Stimulated activated CD8-positive, alpha-beta memory T cell treated with anti-CD3 and anti-CD28 coated beads, Interleukin-4, amount 100 ng/mL, for 4 hours (primary cell): ENCODE measurements around the gene SLC35C1.
A peak's percentile ranks its signal among the peaks of the same experiment; 100 is the strongest.
"Not testable (repeated sequence)": the region's sequence is repeated elsewhere in the genome, so short reads cannot be mapped to it uniquely, and the experiment has no call there.

Experiments used
- DNase-seq, 2 donors: peaks; one replicate each; pipeline ENCODE4 v3.0.0-alpha.2; 2020; ENCODE audit warnings: low read depth in 2 of 2, low spot score in 1 of 2

SLC35C1 gene

DNA sequence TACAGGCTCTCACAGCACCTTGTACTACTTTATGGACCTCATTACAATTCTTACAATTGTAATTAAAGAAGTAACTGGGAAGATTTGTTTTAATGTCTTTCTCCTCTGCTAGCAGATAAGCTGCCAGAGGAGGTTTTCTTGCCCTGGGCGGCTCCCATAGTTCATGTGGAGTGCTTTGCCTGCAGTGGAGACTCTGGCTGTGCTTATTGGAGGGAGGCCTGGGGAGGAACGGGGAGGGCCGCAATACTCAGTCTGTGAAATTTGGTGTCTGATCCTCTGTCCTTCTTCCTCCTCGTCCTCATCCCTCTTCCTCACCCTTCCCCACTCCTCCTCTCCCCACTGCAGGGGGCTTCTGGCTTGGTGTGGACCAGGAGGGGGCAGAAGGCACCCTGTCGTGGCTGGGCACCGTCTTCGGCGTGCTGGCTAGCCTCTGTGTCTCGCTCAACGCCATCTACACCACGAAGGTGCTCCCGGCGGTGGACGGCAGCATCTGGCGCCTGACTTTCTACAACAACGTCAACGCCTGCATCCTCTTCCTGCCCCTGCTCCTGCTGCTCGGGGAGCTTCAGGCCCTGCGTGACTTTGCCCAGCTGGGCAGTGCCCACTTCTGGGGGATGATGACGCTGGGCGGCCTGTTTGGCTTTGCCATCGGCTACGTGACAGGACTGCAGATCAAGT lies 5.6 kb downstream of the SLC35C1 start:
- DNase-seq, result no peak

DNA sequence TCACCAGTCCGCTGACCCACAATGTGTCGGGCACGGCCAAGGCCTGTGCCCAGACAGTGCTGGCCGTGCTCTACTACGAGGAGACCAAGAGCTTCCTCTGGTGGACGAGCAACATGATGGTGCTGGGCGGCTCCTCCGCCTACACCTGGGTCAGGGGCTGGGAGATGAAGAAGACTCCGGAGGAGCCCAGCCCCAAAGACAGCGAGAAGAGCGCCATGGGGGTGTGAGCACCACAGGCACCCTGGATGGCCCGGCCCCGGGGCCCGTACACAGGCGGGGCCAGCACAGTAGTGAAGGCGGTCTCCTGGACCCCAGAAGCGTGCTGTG lies 6.1 kb downstream of the SLC35C1 start:
- no peak for DNase-seq

DNA sequence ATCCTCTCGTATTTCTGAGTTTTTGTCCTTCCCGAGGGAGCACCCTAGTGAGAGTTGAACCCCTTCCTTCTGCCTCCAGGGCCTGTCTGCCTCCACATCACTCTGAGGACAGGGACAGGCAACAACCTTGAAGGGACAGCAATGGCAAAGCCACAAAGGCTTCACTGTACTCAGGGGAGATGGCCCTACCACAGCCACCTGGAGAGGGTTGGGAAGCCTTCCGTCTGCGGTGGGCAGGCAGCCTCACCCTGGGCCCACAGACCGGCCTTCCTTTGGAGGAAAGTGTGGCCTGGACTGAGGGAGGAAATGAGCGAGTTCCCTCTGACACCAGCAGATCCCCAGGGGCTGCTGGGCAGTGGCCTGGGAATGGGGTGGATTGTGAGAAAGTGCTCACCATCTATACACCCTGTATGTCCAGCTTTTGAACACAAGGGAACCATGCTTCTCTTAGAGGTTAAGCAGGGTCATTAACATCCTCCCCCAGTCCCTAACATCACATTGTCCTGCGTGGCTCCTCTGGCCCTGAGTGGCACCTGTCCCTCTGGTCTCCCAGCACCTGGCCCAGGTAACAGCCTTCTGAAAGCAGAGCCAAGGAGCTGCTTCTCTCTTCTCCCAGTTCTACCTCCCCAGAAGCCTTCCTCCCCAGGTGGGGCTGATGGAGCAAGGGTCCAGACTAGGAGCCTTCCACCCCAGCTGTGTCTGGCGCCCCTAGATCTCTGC lies 6.8 kb downstream of the SLC35C1 start:
- DNase-seq, result no peak

DNA sequence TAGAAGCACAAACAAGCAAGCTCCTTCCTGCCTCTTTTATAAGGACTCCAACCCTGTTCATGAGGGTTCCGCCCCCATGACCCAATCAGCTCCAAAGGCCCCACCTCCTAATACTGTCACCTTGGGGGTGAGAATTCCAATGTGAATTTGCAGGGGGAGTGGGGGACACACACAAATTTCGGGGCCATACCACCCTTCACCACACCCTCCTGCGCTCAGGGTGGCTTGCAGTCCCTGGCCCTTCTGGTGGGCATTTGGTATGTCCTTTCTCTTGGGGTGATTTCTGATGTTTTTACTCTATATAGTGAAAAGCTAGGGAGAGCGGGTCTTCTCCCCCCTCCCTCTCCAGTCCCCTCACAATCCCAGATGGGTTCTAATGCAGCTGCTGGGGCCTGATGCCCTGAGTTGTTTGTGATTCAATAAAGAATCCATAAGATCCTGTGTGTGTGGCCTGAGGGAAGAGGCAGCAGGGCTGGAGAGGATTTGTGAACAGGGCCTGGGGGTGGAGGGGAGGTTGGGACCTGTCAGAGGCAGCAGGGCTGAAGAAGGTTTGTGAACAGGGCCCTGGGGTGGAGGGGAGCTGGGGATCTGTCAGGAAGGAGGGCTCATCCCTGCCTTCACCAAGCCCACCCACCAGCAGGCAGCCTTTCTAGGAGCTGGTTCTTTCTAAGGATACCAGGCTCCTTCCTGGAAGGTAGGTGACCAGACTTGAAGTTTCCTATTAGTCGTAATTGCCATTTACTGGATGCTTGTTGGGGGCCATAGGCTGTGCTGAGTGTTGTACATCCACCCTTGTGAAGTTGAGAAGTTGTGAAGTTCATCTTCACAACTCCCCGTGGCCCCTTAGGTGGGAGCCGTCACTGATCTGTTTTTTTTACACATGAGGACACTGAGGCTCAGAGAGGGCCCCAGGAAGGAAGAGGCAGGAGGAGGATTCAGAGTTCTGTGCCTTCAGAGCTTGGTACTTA lies 7.9 kb downstream of the SLC35C1 start:
- no peak for DNase-seq

DNA sequence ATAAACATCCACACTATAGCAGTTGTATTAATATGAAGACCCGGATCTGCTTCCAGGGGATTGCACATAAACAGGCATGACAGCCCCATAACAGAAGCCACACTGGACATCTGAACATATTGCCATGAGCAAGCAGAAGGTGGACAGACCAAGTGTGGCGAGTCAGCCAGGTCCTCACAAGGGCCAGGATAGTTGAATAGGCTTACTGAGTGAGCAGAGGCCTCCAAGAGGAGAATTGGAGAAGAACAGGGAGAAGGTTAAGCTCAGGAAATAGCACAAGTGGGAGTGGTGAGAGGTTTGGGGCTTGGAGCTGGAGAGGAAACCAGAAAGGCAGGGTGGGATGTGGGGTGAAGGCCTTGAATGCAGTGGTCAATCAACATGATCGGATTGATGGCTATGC lies 10.8 kb downstream of the SLC35C1 start:
- no peak for DNase-seq

DNA sequence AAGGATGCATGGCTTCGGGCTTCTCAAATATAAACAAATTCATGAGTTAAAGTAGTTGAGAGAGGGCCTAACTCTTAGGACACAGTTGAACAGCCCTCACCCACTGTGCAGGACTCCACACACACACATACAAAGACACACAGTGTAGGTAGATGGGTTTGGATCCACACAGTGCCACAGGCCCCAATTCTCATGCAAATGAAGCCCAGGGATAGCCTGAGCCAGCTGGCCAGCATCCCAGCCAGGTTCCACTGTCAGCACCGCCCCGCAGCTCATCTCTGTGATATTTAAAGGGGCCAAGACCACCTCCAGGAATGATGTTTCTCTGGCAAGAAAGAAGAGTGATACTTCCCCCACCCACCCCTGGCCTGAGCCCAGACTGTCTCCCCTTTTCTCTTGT lies 11.7 kb downstream of the SLC35C1 start:
- DNase-seq, result no peak

DNA sequence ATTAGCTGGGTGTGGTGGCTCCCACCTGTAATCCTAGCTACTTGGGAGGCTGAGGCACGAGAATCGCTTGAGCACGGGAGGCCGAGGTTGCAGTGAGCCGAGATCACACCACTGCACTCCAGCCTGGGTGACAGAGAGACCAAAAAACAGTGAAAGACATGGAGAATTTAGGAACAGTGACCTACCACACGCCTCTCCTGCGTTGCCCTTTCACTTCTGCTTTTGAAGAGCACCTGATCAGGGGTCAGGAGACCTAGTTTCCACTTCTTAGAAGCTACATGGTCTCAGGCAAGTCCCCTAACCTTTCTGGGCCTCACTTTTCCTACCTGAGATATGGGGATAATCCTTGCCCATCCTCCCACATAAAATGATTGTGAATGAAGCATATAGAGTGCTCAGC lies 12.2 kb downstream of the SLC35C1 start:
- no peak for DNase-seq

DNA sequence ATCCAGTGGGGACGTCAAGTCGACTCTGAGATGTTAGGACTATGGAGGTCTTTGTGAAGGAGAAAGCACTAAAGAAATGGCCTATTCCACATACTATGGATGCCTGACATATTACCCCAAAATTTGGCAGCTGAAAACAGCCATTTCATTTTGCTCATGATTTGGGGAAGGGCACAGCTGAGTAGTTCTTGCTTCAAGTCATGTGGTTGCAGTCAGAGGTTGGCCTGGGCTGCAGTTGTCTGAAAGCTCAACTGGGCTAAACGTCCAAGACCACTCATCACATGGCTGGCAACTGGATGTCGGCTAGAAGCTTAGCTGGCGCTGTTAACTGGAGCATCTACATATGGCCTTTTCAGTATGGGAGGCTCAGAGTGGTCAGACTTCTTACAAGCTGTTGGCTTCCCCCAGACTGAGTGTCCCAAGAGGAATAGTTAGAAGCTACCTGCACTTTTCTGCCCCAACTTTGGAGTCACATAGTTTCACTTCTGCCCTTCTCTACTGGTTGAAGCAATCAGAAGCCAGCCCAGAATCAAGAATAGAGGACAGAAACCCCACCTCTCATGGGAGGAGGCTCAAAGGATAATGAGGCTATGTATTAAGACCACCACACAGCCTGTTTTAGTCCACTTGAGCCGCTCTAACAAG lies 14.1 kb downstream of the SLC35C1 start:
- no peak for DNase-seq

DNA sequence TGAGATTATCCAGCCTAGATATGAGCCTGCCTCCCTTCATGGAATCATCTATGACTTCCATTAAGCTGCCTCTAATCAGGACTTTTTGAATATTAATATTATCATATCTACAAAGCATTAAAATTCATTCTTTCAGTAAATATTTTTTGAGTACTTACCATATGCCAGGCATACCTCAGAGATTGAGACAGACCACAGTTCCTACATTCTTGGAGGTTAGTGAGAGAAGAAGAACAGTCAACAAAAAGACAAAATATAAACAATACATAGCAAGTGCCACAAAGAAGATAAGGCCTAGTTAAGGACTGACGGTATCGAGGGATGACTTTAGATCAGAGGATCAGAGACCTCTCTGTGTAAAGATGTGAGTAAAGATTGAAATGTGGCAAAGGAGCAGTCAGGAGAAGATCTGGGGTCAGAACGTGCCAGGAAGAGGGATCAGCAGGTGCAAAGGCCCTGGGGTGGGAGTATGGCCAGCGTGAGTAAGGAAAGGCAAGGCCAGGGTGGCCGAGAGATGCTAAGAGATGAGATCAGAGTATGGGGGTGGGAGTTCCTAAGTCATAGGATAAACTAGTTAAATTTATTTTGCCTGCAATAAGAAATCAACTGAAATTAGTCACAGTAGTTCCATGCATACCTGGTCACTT lies 15.4 kb downstream of the SLC35C1 start:
- DNase-seq, result no peak

DNA sequence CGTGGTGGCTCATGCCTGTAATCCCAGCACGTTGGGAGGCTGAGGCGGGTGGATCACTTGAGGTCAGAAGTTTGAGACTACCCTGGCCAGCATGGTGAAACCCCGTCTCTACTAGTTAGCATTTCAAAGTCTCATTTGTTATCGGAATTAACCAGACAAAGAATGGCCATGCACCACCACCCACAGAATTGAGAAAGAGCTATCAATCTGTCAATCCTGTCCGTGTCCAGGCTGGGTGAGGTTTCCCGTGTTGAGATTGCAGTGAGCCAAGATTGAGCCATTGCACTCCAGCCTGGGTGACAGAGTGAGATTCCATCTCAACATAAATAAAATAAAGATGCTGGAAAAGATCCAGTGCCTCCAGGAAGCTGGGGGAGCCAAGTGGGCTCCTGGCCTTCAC lies 21.5 kb downstream of the SLC35C1 start:
- not testable (repeated sequence) for DNase-seq

DNA sequence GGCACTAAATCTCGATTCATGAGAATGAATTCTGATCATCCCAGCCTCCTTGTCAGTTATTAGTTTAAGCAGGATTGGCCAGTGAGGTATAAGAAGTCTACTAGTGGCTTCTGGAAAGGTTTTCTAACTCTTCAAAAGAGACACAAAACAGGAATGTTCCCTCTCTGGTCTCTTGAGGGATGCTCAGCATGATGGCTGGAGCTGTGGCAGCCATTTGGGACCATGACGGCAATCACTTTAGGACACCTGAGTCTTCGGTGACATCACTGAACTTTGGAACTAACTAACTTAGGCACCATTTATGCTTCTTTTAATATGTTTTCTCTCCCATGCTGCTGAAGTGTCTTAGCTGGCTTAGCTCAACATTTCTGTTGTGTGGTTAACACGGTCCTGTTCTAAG lies 22.2 kb downstream of the SLC35C1 start:
- no peak for DNase-seq

DNA sequence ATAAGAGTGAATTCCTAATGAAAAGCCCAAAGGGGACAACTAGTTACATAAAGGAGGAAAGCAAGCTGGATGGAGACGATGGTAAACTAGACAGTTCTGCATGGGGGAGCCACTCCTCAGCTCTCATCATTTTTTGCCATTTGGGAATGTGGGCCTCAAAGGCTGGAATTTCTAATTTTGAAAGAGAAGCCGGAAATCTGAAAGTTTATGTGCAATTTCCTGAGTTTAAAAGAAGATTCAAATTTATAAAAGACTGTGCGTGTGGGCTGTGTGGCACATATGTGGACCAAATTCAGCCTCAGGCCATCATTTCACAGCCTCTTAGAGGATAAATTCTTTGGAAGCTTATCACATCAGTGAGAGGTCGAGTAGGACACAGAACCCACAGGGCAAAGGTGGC lies 24.0 kb downstream of the SLC35C1 start:
- no peak for DNase-seq

DNA sequence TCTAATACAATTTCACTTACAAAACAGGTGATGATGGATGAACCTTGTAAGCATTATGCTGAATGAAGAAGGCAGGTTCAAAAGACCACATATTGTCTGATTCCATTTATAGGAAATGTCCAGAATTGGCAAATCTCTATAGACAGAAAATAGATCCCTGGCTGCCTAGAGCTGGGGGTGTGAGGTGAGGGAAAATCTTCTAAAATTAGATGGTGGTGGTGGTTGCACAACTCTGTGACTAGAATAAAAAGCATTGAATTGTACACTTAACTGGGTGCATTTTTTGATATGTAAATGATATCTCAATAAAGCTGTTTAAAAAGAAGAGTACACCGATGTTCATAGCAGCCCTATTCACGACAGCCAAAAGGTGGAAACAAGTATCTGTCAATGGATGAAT lies 25.6 kb downstream of the SLC35C1 start:
- DNase-seq, result no peak

DNA sequence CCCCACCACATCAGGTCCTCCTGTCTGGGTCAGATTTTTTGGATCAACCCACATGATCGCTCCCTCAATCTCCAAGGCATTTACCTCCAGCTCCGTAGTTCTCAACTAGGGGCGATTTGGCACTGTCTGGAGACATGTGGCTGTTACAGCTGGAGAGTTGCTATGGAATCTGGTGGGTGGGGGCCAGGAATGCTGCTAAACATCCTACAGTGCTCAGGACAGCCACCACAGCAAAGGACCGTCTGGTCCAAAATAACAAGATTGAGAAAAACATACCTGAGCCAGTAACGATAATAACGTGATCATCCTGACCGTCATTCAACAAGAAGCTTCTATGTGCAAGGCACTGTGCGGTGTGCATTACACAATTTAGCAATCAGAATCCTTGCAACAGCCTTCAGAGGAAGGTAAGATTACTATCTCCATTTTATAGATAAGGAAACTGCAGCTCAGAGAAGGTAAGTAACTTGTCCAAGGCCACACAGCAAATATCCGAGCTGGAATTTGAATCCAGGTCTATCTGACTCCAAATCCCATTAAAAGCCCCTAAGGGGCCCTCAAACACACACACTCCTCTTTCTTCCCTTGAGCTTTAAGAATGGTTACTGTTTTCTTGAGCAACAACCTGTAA lies 28.0 kb downstream of the SLC35C1 start:
- no peak for DNase-seq

DNA sequence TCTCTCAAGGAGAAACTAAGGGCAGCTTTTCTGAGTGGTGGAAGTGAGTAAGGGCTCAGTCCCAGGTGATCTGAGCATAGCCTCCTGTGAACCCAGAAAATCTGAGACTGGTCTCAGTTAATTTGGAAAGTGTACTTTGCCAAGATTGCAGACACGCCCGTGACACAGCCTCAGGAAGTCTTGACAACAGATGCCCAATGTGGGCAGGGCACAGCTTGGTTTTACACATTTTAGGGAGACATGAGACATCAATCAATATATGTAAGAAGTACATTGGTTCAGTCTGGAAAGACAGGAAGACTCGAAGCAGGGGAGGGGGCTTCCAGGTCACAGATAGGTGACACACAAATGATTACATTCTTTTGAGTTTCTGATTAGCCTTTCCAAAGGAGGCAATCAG lies 28.8 kb downstream of the SLC35C1 start:
- DNase-seq, result no peak

DNA sequence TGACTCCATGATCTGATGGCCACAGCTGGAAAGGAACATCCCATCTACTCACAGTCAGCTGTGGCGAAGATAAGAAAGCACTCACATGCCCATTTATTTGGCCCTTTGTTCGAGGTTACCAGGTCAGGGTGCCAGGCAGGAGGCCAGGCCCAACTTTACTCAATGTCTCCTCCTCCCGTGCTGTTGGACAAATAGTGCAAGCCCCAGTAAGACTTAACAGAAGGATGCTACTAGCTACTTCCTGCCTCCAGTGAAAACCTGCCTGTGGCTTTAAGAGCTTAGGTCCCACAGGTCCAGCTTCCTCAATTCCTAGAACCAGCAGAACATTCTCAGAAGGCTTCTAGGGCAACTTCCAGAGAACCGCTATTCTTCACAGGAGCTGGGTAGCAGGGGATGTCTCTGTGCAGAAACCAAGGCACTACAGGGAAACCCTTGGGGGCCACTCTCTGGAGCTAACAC lies 29.4 kb downstream of the SLC35C1 start:
- no peak for DNase-seq

DNA sequence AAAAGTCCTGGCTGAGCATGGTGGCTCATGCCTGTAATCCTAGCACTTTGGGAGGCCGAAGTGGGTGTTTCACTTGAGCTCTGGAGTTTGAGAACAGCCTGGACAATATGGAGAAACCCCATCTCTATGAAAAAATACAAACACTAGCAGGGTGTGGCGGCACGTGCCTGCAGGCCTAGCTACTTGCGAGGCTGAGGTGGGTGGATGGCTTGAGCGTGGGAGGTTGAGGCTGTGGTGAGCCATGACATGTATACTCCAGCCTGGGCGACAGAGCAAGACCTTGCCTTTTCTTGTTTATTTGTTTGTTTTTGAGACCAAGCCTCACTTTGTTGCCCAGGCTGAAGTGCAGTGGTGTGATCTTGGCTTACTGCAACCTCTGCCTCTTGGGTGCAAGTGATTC lies 34.3 kb downstream of the SLC35C1 start:
- no peak for DNase-seq

DNA sequence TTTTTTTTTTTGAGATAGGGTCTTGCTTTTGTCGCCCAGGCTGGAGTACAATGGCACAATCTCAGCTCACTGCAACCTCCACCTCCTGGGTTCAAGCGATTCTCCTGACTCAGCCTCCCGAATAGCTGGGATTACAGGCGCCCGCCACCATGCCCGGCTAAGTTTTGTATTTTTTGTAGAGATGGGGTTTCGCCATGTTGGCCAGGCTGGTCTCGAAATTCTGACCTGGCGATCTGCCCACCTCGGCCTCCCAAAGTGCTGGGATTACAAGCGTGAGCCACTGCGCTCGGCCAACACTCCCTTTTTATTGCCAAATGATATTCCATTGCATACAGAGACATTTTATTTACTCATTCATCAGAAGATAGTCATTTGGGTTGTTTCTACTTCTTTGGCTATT lies 35.3 kb downstream of the SLC35C1 start:
- DNase-seq, result not testable (repeated sequence)

DNA sequence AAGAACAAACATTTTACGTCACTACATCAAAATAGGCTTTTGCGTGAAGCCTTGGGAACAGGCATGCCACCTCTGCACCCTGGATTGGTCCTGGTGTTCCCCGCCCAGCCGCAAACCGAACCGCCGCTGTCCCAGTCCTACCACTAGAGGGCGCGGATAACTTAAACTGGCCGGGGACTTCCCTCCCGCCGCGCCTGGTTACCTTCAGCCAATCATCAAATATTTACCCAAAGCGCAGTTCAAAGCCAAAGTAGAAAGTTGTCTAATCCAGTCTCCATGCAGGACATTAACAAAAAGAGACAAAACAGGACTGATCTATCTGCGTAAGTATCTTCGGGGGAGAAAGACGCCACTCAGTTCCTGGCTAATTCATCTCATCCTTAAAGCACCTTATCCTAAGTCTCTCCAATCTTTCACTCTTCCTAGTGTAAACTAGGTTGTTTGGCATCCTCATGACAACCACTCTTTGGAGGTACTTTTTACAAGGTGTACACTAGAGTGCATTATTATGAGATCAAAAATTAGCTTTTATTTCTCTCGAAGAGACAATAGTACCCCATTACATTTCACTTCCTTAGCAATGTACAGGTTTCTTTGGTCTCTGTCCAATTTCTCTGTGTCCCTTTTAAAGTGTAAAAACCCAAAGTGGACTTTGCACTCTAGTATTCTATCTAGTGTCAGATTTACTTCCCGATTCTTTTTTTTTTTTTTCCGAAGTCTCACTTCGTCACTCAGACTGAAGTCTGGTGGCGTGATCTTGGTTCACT lies 38.4 kb downstream of the SLC35C1 start:
- peak; percentile 68 to 69 for DNase-seq
